ENCODE results near the gene SORCS1.

SORCS1 gene

DNA sequence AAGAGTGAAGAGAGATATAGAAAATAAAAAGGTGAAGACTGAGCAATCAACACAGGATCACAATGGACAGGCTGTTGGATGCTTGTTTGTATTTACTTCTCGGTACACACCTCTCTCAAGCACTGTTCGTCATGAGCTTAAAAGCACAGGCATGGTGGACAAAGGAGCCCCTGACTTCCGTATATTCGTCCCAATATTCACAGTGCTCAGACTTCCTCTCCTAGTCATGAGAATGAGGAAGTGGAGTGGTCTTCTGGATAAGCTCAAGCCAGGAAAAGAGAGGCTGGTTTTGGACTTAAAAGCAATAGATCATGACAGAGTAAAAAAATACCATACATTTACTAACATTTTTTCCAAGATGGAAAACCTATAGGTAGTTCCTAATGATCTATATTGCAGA is 172.5 kb downstream of the SORCS1 start:
- no peak for DNase-seq (ENCODE audit: low spot score)
- TF ChIP-seq, protein P1, sequence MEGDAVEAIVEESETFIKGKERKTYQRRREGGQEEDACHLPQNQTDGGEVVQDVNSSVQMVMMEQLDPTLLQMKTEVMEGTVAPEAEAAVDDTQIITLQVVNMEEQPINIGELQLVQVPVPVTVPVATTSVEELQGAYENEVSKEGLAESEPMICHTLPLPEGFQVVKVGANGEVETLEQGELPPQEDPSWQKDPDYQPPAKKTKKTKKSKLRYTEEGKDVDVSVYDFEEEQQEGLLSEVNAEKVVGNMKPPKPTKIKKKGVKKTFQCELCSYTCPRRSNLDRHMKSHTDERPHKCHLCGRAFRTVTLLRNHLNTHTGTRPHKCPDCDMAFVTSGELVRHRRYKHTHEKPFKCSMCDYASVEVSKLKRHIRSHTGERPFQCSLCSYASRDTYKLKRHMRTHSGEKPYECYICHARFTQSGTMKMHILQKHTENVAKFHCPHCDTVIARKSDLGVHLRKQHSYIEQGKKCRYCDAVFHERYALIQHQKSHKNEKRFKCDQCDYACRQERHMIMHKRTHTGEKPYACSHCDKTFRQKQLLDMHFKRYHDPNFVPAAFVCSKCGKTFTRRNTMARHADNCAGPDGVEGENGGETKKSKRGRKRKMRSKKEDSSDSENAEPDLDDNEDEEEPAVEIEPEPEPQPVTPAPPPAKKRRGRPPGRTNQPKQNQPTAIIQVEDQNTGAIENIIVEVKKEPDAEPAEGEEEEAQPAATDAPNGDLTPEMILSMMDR (IDR thresholded peaks at IDR 0.05; ENCODE audit: extremely low read depth, missing control alignments) = no peak

DNA sequence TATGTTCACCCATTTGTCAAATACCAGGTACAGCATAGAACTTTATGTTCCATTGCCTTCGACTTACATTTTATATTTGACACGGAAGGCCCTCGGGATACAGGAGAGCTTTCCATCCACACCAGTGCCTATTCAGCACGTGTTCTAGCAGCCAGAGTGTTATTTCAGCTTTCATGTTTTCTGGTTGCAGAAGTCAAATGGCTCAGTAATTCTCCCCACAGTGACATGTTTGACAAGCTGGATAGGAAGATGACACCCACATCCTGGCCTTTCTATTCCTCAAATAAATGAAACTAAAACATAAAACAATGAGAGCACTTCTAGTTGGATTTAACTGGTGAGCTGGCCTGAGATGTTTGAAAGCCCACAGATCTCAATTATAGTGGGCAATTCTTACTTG is 173.4 kb downstream of the SORCS1 start:
- no peak for DNase-seq (ENCODE audit: low spot score)
- TF ChIP-seq, protein P1 (IDR thresholded peaks at IDR 0.05; ENCODE audit: extremely low read depth, missing control alignments) = no peak

DNA sequence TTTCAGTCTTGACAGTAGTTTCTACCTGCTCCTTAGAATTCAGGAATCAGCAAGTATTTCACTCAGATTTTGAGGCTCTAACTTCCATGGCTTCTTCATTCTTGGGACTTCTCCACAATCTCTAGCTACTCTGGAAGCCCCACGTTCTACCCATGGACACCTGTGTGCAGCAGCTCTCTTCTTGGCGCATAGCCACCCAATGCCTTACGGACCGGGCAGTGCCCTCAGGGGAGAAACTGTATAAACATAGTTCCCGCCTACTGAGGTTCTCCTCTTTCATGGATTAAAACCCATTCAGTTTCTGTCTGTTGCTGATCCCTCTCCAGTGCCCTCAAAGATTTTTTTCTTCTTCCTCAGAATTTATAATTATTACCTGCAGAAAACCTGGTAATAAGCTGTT is 177.1 kb downstream of the SORCS1 start:
- TF ChIP-seq, protein P1 (IDR thresholded peaks at IDR 0.05; ENCODE audit: extremely low read depth, missing control alignments) = no peak
- no peak for DNase-seq (ENCODE audit: low spot score)

DNA sequence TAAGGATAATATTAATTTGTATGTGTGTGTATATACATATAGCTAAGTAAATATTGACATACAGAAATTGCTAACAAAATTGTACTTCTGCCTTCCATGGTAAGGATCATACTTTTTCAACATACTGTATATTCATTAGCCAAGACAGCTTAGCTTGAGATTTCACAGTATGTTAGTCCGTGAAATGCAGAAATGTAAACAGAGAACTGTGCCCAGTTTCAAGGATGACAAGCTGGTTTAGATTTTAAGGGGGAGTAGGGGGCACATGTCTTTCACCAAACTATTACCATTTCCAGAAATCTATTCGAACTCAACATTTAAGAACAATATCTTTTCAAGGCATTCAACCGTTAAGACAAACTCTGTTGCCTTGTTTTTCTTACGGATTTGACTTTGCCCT is 182.2 kb downstream of the SORCS1 start:
- TF ChIP-seq, protein P1 (IDR thresholded peaks at IDR 0.05; ENCODE audit: extremely low read depth, missing control alignments) = no peak
- no peak for DNase-seq (ENCODE audit: low spot score)

DNA sequence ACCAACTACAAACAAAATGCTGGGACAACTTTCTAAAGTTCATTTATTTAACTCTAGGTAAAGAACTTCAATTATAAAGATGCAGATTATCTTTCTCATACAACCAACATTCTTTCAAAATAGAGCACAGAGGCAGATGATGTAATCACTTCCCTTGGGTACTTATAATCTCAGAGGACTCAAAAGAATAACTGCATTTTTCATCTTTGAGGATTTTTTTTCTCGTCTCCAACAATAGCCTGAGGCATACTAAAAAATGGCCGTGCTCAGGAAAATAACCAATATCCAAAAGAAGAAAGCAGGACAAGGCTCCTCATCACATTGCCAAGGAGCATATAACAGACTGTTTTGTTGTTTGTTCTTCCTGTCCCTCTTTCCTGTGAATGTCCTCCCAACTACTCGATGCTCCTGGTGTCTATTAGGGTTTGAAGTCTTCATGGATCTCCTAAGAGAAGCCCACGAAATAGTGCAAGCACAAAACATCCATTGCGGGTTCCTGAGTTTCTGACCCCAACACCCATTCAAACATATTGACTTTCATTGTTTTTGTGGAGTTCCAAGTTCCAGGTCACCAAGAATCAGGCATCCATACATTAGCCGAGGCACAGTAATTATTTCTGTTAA is 182.9 kb downstream of the SORCS1 start:
- TF ChIP-seq, protein P1 (IDR thresholded peaks at IDR 0.05; ENCODE audit: extremely low read depth, missing control alignments) = no peak
- no peak for DNase-seq (ENCODE audit: low spot score)

DNA sequence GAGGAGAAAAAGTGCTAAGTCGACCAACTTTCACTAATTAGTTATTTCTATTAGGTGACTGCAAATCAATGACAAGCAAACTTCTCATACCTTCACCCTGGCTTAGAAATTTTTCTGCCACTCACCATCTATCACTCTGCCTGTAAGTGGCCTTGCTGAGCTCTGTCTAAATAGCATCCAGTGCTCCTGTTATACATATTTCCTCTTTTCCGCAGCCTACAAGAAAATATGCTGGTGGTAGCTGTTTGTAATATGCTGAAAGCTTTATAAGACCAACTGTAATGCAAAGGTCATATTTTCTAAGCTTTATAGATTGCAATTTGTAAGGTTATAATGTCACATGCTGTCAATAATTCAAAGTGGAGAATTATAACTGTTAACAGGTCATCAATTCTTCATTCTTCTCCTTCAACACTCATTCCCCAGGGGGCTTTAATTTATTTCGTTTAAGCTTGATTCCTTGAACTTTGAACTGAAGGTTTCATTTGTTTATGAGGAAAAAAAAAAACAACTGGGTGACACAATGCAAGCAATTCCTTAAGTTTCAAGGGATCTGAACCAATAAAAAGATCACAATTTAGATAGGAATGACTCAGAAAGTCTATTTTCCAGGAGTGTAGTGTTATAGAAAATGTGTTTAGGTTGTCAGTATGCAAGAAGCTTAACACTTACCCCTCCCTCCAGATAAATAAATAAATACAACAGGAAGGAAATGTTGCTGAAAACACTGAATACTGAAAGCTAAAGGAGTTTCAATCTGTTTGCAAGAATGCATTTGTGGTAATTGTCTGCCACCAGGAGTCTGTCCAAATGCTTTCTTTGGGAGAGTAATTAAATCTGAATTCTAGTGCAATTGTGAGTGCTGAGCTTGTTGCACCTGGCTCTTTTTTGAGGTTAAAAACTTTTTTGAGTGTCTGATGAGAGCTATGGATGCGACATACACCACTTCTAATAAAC is 183.7 kb downstream of the SORCS1 start:
- TF ChIP-seq, protein P1 (IDR thresholded peaks at IDR 0.05; ENCODE audit: extremely low read depth, missing control alignments) = peak; percentile 20
- DNase-seq (ENCODE audit: low spot score) = peak; percentile 26

DNA sequence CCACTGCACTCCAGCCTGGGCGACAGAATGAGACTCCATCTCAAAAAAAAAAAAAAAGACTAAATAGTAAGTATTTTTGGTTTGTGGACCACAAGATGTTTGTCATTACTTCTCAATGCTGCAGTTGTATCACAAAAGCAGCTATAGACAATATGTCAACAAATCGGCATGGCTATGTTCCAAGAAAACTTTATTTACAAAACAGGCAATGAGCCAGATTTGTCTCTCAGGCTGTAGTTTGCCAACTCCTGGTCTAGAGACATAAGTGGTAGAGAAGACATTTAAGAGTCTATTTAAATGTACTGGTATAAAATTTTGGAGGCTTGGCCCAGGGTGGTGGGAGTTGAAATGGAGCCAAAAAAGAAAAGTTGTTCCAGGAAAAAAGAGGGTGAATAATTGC is 185.8 kb downstream of the SORCS1 start:
- TF ChIP-seq, protein P1 (IDR thresholded peaks at IDR 0.05; ENCODE audit: extremely low read depth, missing control alignments) = no peak
- DNase-seq (ENCODE audit: low spot score) = no peak
